Measurements from ENCODE around the gene SLC12A6. TPM values are rescaled to one million over a fixed set of nuclear protein-coding genes. Genes with fewer than 3 reads are reported as not detected.

SLC12A6 gene
- total and polyA plus RNA-seq, 7 donors, result 1.4 to 22.7 (median 14.3) TPM

- no peak for DNase-seq
- TF ChIP-seq EP300 (IDR thresholded peaks at IDR 0.05), result no peak
- TF ChIP-seq POLR2AphosphoS5 (IDR thresholded peaks at IDR 0.05), result no peak
- TF ChIP-seq CTCF (IDR thresholded peaks at IDR 0.05), result no peak
- no peak for TF ChIP-seq POLR2A (IDR thresholded peaks at IDR 0.05)
- Histone ChIP-seq H3K27ac (no peak overlapping the region), H3K9me3 (no peaks in the 10 kb centered on the region), H3K4me3 (no peak overlapping the region), H3K4me1 (no peaks in the 10 kb centered on the region), H3K36me3 (peaks cover 9 to 61% (median 18%) of the 10 kb centered on the region in 4 donors), H3K27me3 (no peaks in the 10 kb centered on the region)
- 94 to 96% methylated on average over 2 of the region's 2 CpGs for WGBS, 2 donors
- intact Hi-C loops (cut with DNase I), result no loop called here
Measured at GRCh38 chr15:34258151-34258550, 79.4 kb downstream of the SLC12A6 start.

- TF ChIP-seq POLR2A (IDR thresholded peaks at IDR 0.05), result no peak
- TF ChIP-seq CTCF (IDR thresholded peaks at IDR 0.05), result no peak
- no peak for TF ChIP-seq POLR2AphosphoS5 (IDR thresholded peaks at IDR 0.05)
- TF ChIP-seq EP300 (IDR thresholded peaks at IDR 0.05), result no peak
- Histone ChIP-seq H3K27me3 (no peaks in the 10 kb centered on the region), H3K4me3 (no peak overlapping the region), H3K4me1 (no peaks in the 10 kb centered on the region), H3K36me3 (peaks cover 9 to 91% (median 28%) of the 10 kb centered on the region in 4 donors), H3K27ac (no peak overlapping the region), H3K9me3 (no peaks in the 10 kb centered on the region)
- intact Hi-C loops (cut with DNase I), result no loop called here
- no peak for DNase-seq
Measured at GRCh38 chr15:34252545-34252944, 85.0 kb downstream of the SLC12A6 start.

- Histone ChIP-seq H3K27ac (no peak overlapping the region), H3K9me3 (no peaks in the 10 kb centered on the region), H3K4me1 (no peaks in the 10 kb centered on the region), H3K4me3 (no peak overlapping the region), H3K36me3 (peaks cover 0 to 72% (median 16%) of the 10 kb centered on the region in 4 donors), H3K27me3 (no peaks in the 10 kb centered on the region)
- no peak for DNase-seq
- TF ChIP-seq EP300 (IDR thresholded peaks at IDR 0.05), result no peak
- TF ChIP-seq POLR2A (IDR thresholded peaks at IDR 0.05), result no peak
- TF ChIP-seq POLR2AphosphoS5 (IDR thresholded peaks at IDR 0.05), result no peak
- no peak for TF ChIP-seq CTCF (IDR thresholded peaks at IDR 0.05)
- intact Hi-C loops (cut with DNase I), result no loop called here
- 98 to 100% methylated on average over 1 of the region's 1 CpG for WGBS, 2 donors
Measured at GRCh38 chr15:34248190-34248589, 89.4 kb downstream of the SLC12A6 start.

- H3K27ac ChIP-seq, result no peak overlapping the region
- intact Hi-C loops (cut with DNase I), result no loop called here
- H3K27me3 ChIP-seq, result no peaks in the 10 kb centered on the region
- no peaks in the 10 kb centered on the region for H3K4me1 ChIP-seq
- 83 to 85% methylated on average over 9 of the region's 9 CpGs for WGBS, 2 donors
- no peaks in the 10 kb centered on the region for H3K9me3 ChIP-seq
- peaks cover 0 to 64% (median 12%) of the 10 kb centered on the region in 4 donors for H3K36me3 ChIP-seq
- no peak for DNase-seq
- no peak overlapping the region for H3K4me3 ChIP-seq
- TF ChIP-seq EP300 (IDR thresholded peaks at IDR 0.05), result no peak
- TF ChIP-seq POLR2AphosphoS5 (IDR thresholded peaks at IDR 0.05), result no peak
- TF ChIP-seq POLR2A (IDR thresholded peaks at IDR 0.05), result no peak
- TF ChIP-seq CTCF (IDR thresholded peaks at IDR 0.05), result no peak
Measured at GRCh38 chr15:34246276-34246976, 91.2 kb downstream of the SLC12A6 start.

- WGBS, 2 donors, result 85 to 89% methylated on average over 3 of the region's 3 CpGs
- Histone ChIP-seq H3K27me3 (no peaks in the 10 kb centered on the region), H3K9me3 (no peaks in the 10 kb centered on the region), H3K27ac (no peak overlapping the region), H3K4me1 (no peaks in the 10 kb centered on the region), H3K4me3 (no peak overlapping the region), H3K36me3 (peaks cover 0 to 61% (median 8%) of the 10 kb centered on the region in 4 donors)
- TF ChIP-seq POLR2A (IDR thresholded peaks at IDR 0.05), result no peak
- no peak for TF ChIP-seq POLR2AphosphoS5 (IDR thresholded peaks at IDR 0.05)
- TF ChIP-seq EP300 (IDR thresholded peaks at IDR 0.05), result no peak
- TF ChIP-seq CTCF (IDR thresholded peaks at IDR 0.05), result no peak
- intact Hi-C loops (cut with DNase I), result no loop called here
- DNase-seq, result no peak
Measured at GRCh38 chr15:34243226-34243625, 94.4 kb downstream of the SLC12A6 start.

Data from sigmoid colon (tissue), 7 donors.